Measurements from ENCODE around the gene ACER2. TPM values are rescaled to one million over a fixed set of nuclear protein-coding genes. Genes with fewer than 3 reads are reported as not detected.
"Not testable (repeated sequence)": the region's sequence is repeated elsewhere in the genome, so short reads cannot be mapped to it uniquely, and the experiment has no call there.

Gene ACER2
- total RNA-seq, 1 donor: 2.2 TPM

DNA sequence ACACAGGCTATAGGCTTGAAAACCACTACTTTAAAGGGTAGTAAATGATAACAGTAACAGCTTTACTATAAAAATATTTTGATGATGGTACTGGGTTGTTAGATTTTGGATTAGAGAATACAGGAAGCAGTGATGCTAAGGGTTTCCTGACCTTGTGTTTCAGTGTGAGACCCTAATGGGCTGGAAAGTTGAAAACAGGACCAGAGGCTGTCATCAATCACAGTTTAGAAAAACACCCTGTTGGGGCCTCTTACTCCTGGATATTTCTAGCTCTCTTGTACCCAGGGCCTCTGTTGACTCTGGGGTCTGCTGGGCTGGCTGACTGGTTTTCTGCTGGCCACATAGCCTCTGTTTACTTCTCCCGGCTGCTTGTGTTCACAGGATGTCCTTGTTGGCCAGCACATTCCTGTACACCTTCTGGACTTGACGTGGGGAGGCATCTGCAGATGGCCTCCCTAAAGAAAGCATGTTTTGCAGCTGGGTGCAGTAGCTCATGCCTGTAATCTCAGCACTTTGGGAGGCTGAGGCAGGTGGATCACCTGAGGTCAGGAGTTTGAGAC, 21.5 kb downstream of the ACER2 start:
- H2AFZ ChIP-seq (ENCODE audit: low read length): peak overlapping the region; percentile 51
- H3K79me2 ChIP-seq (ENCODE audit: insufficient read depth, low read length): no peaks in the 10 kb centered on the region
- no peak overlapping the region for H3K4me2 ChIP-seq (ENCODE audit: insufficient read depth, low read length)
- H3K4me3 ChIP-seq (ENCODE audit: insufficient read depth, low read length): no peak overlapping the region
- no peaks in the 10 kb centered on the region for H3K36me3 ChIP-seq (ENCODE audit: insufficient read depth, low read length)
- TF ChIP-seq, protein P1, sequence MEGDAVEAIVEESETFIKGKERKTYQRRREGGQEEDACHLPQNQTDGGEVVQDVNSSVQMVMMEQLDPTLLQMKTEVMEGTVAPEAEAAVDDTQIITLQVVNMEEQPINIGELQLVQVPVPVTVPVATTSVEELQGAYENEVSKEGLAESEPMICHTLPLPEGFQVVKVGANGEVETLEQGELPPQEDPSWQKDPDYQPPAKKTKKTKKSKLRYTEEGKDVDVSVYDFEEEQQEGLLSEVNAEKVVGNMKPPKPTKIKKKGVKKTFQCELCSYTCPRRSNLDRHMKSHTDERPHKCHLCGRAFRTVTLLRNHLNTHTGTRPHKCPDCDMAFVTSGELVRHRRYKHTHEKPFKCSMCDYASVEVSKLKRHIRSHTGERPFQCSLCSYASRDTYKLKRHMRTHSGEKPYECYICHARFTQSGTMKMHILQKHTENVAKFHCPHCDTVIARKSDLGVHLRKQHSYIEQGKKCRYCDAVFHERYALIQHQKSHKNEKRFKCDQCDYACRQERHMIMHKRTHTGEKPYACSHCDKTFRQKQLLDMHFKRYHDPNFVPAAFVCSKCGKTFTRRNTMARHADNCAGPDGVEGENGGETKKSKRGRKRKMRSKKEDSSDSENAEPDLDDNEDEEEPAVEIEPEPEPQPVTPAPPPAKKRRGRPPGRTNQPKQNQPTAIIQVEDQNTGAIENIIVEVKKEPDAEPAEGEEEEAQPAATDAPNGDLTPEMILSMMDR (IDR thresholded peaks at IDR 0.05; ENCODE audit: extremely low read depth, low read depth, low read length): no peak
- H3K9me3 ChIP-seq (ENCODE audit: low read depth, low read length): no peaks in the 10 kb centered on the region
- H3K4me1 ChIP-seq (ENCODE audit: insufficient read depth, low read length): no peaks in the 10 kb centered on the region
- no peak for DNase-seq (ENCODE audit: insufficient read length, low spot score, missing footprints)
- H3K27me3 ChIP-seq (ENCODE audit: insufficient read depth, low read length): no peaks in the 10 kb centered on the region
- no peak overlapping the region for H3K27ac ChIP-seq (ENCODE audit: low read depth, low read length)
- no peaks in the 10 kb centered on the region for H4K20me1 ChIP-seq (ENCODE audit: insufficient read depth, low read length)

DNA sequence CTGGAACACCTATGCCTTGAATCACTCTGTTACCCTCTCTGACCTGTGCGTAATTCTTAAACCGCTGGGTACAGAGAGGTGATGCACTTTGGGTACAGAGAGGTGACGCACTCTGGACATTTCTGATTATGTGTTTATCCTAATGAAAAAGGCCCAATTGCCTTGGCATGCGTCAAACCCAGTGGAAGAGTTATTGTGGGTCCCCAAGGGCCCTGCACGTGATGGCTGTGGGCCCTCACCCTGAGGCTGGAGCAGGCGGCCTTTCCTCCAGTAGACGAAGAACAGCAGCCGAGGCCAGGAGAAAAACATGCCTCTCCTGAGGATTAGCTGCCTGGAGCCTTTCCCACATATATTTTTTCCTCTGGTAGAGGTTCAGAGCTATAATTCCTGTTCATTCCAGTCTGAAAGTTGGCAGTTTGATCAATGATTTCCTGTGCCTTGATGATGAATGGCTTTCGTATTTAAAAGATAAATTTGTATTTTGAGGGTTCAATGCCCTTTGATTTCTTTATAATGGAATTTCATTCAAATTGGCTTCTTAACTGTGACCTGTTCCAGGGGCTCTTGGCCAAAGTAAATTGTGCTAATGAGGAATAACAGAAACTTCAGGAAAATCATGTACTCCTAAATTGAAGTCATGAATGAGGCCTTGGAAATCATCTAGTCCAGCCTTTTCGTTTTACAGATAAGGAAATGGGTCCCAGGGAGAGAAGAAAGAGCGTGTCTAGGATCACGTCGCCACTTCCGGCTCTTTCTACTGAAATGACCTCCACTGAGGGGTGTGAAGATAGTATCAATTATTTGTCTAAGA, 22.8 kb downstream of the ACER2 start:
- no peaks in the 10 kb centered on the region for H3K27me3 ChIP-seq (ENCODE audit: insufficient read depth, low read length)
- TF ChIP-seq, protein P1 (IDR thresholded peaks at IDR 0.05; ENCODE audit: extremely low read depth, low read depth, low read length): no peak
- H3K4me2 ChIP-seq (ENCODE audit: insufficient read depth, low read length): no peak overlapping the region
- no peak for DNase-seq (ENCODE audit: insufficient read length, low spot score, missing footprints)
- no peak overlapping the region for H3K27ac ChIP-seq (ENCODE audit: low read depth, low read length)
- H3K9me3 ChIP-seq (ENCODE audit: low read depth, low read length): no peaks in the 10 kb centered on the region
- H3K4me1 ChIP-seq (ENCODE audit: insufficient read depth, low read length): no peaks in the 10 kb centered on the region
- no peaks in the 10 kb centered on the region for H3K79me2 ChIP-seq (ENCODE audit: insufficient read depth, low read length)
- H3K4me3 ChIP-seq (ENCODE audit: insufficient read depth, low read length): no peak overlapping the region
- H2AFZ ChIP-seq (ENCODE audit: low read length): peak overlapping the region; percentile 24
- H4K20me1 ChIP-seq (ENCODE audit: insufficient read depth, low read length): no peaks in the 10 kb centered on the region
- H3K36me3 ChIP-seq (ENCODE audit: insufficient read depth, low read length): no peaks in the 10 kb centered on the region

DNA sequence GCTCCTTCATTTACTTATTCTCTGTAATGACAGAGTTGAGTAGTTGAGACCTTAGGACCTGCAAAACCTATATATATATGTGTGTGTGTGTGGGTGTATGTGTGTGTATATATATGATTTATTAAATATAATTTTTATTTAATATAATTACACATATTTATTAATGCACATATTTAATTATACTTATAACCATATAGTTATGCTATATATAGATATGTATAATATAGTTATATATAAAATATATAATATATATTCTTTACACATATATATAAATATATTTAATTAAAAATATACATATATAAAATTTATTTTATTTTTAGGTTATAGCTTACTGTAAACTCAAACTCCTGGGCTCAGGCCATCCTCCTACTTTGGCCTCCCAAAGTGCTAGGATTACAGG, 23.7 kb downstream of the ACER2 start:
- no peak for DNase-seq (ENCODE audit: insufficient read length, low spot score, missing footprints)
- no peak overlapping the region for H3K4me3 ChIP-seq (ENCODE audit: insufficient read depth, low read length)
- no peaks in the 10 kb centered on the region for H3K79me2 ChIP-seq (ENCODE audit: insufficient read depth, low read length)
- H3K36me3 ChIP-seq (ENCODE audit: insufficient read depth, low read length): no peaks in the 10 kb centered on the region
- H3K4me1 ChIP-seq (ENCODE audit: insufficient read depth, low read length): no peaks in the 10 kb centered on the region
- H3K27ac ChIP-seq (ENCODE audit: low read depth, low read length): no peak overlapping the region
- no peaks in the 10 kb centered on the region for H3K27me3 ChIP-seq (ENCODE audit: insufficient read depth, low read length)
- no peaks in the 10 kb centered on the region for H4K20me1 ChIP-seq (ENCODE audit: insufficient read depth, low read length)
- H2AFZ ChIP-seq (ENCODE audit: low read length): no peak overlapping the region
- no peaks in the 10 kb centered on the region for H3K9me3 ChIP-seq (ENCODE audit: low read depth, low read length)
- TF ChIP-seq, protein P1 (IDR thresholded peaks at IDR 0.05; ENCODE audit: extremely low read depth, low read depth, low read length): no peak
- H3K4me2 ChIP-seq (ENCODE audit: insufficient read depth, low read length): no peak overlapping the region

DNA sequence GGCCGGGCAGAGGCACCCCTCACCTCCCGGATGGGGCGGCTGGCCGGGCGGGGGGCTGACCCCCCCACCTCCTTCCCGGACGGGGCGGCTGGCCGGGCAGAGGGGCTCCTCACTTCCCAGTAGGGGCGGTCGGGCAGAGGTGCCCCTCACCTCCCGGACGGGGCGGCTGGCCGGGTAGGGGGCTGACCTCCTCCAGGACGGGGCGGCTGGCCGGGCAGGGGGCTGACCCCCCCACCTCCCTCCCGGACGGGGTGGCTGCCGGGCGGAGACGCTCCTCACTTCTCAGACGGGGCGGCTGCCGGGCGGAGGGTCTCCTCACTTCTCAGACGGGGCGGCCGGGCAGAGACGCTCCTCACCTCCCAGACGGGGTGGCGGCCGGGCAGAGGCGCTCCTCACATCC, 24.9 kb downstream of the ACER2 start:
- DNase-seq (ENCODE audit: insufficient read length, low spot score, missing footprints); H3K4me3 ChIP-seq (ENCODE audit: insufficient read depth, low read length); H3K4me2 ChIP-seq (ENCODE audit: insufficient read depth, low read length); H3K9me3 ChIP-seq (ENCODE audit: low read depth, low read length); H3K79me2 ChIP-seq (ENCODE audit: insufficient read depth, low read length); H2AFZ ChIP-seq (ENCODE audit: low read length); H3K36me3 ChIP-seq (ENCODE audit: insufficient read depth, low read length); H3K4me1 ChIP-seq (ENCODE audit: insufficient read depth, low read length); H3K27ac ChIP-seq (ENCODE audit: low read depth, low read length); H3K27me3 ChIP-seq (ENCODE audit: insufficient read depth, low read length); H4K20me1 ChIP-seq (ENCODE audit: insufficient read depth, low read length): not testable (repeated sequence)
